Activated T-cell treated with anti-CD3 and anti-CD28 coated beads, Interleukin-2, amount 50 U/mL, for 72 hours (primary cell): ENCODE results near the gene GRM8. TPM values are rescaled to one million over a fixed set of nuclear protein-coding genes. Genes with fewer than 3 reads are reported as not detected.
A peak's percentile ranks its signal among the peaks of the same experiment; 100 is the strongest.

Experiments used
- ATAC-seq, 2 donors: fragments of 150-1000 bp; cut with Tn5 transposase; replicated peaks in 1 of 2; 2 replicates each; pipeline ENCODE4 v1.10.0; 2021; ENCODE audit warnings: moderate library complexity in 2 of 2, mild to moderate bottlenecking in 1 of 2
- DNase-seq, 2 donors: peaks; one replicate each; pipeline ENCODE4 v3.0.0; 2021 to 2022; ENCODE audit warnings: mixed read lengths in 1 of 2
- H3K27ac Mint-ChIP-seq: one replicate; pipeline ENCODE4 v1.8.0; 2022; ENCODE audit warnings: mild to moderate bottlenecking, moderate library complexity, mixed read lengths
- H3K27me3 Mint-ChIP-seq: one replicate; pipeline ENCODE4 v1.8.0; 2022; ENCODE audit warnings: low read depth, mixed read lengths
- H3K36me3 Mint-ChIP-seq, 2 donors: one replicate each; pipeline ENCODE4 v1.8.0; 2022; ENCODE audit warnings: mixed read lengths in 2 of 2, mild to moderate bottlenecking in 1 of 2; ENCODE audit not compliant: insufficient read depth in 2 of 2
- H3K4me1 Mint-ChIP-seq: one replicate; pipeline ENCODE4 v1.8.0; 2022; ENCODE audit warnings: low read depth, mixed read lengths
- H3K4me3 Mint-ChIP-seq, 2 donors: one replicate each; pipeline ENCODE4 v1.8.0; 2022; ENCODE audit warnings: mild to moderate bottlenecking in 2 of 2, mixed read lengths in 2 of 2, moderate library complexity in 2 of 2
- H3K9me3 Mint-ChIP-seq, 2 donors: one replicate each; pipeline ENCODE4 v1.8.0; 2022; ENCODE audit warnings: mixed read lengths in 2 of 2
- total RNA-seq, 2 donors: library from RNA; stranded (reverse); gene quantifications; one replicate each; pipeline ENCODE4 v1.2.3, GENCODE V29; 2022

GRM8 gene
- total RNA-seq, 2 donors from 2014 or later: not detected

- ATAC-seq: no peak
- no peaks in the 10 kb centered on the region for H3K36me3 Mint-ChIP-seq
- H3K4me1 Mint-ChIP-seq: no peaks in the 10 kb centered on the region
- H3K27me3 Mint-ChIP-seq: no peaks in the 10 kb centered on the region
- no peak for DNase-seq
- no peak overlapping the region for H3K4me3 Mint-ChIP-seq
- no peaks in the 10 kb centered on the region for H3K9me3 Mint-ChIP-seq
- H3K27ac Mint-ChIP-seq: no peak overlapping the region
Measured at GRCh38 chr7:126791306-126791705, 461.4 kb downstream of the GRM8 start.

DNA sequence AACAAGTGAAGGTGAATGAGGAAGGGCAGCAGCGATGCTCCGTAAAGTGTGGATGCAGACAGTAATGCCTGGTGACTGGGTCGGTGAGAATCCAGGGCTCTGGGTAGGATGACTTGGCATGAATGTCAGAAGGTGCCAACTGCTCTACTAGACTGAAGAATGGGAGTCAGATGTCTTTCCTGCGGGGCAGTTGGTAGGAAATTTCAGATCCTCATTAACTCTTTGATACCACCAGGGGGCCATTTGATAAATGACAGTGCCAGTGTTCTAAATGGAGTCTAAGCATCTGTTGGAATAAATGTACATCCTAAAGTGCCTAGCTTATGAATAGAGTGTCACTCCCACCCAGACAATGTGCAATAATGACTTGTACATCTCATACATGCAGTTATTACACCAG is 462.0 kb downstream of the GRM8 start:
- H3K27ac Mint-ChIP-seq: no peak overlapping the region
- DNase-seq (no peak), ATAC-seq (no peak)
- H3K4me3 Mint-ChIP-seq: no peak overlapping the region
- H3K36me3 Mint-ChIP-seq: no peaks in the 10 kb centered on the region
- H3K27me3 Mint-ChIP-seq: no peaks in the 10 kb centered on the region
- H3K9me3 Mint-ChIP-seq: no peaks in the 10 kb centered on the region
- no peaks in the 10 kb centered on the region for H3K4me1 Mint-ChIP-seq

GRCh38 chr7:126783613-126784012 is 469.1 kb downstream of the GRM8 start:
- Mint-ChIP-seq H3K4me3 (no peak overlapping the region), H3K27ac (no peak overlapping the region), H3K27me3 (no peaks in the 10 kb centered on the region), H3K36me3 (no peaks in the 10 kb centered on the region), H3K4me1 (no peaks in the 10 kb centered on the region), H3K9me3 (no peaks in the 10 kb centered on the region)
- ATAC-seq: no peak
- no peak for DNase-seq

DNA sequence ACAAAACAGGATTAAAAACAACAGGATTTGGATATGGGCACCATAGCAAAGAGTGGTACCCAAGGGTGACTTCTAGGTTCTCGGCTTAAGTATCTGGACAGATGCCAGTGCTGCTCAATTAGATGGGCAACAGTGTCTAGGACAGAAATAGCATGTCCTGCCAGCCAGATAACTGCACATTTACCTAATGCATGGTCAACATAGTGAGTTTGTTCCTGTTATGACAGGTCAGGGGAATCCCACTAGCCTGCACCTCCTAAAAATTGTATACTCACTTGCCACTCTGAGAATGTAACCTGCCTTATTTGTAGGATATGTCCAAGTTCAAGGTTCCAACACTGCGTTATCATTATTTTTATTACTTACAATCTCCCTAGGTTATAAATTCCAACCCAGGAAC is 471.7 kb downstream of the GRM8 start:
- Mint-ChIP-seq H3K27me3 (no peaks in the 10 kb centered on the region), H3K9me3 (no peaks in the 10 kb centered on the region), H3K27ac (no peak overlapping the region), H3K4me3 (no peak overlapping the region), H3K36me3 (no peaks in the 10 kb centered on the region), H3K4me1 (no peaks in the 10 kb centered on the region)
- ATAC-seq (no peak), DNase-seq (no peak)

- DNase-seq (no peak), ATAC-seq (no peak)
- H3K9me3 Mint-ChIP-seq: no peaks in the 10 kb centered on the region
- H3K27ac Mint-ChIP-seq: no peak overlapping the region
- H3K4me1 Mint-ChIP-seq: no peaks in the 10 kb centered on the region
- no peaks in the 10 kb centered on the region for H3K36me3 Mint-ChIP-seq
- H3K4me3 Mint-ChIP-seq: no peak overlapping the region
- no peaks in the 10 kb centered on the region for H3K27me3 Mint-ChIP-seq
Measured at GRCh38 chr7:126778101-126778500, 474.6 kb downstream of the GRM8 start.

DNA sequence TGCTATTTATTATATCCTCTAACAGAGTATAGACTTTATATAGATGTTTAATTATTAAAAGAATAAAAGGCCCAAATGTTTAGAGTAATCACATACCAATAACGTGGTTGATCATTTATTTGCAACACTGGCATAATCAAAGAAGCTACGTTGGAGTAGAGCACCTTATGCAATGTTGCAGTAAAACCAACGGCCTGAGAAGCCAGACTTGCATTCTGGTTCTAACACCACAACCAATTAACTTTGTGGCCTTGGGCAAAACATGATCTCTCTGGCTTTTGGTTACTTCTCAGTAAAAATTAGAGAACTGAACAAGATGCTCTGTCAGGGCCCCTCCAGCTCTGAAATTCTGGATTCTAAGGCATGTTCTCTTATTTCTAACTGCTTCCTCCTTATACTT is 476.2 kb downstream of the GRM8 start:
- no peaks in the 10 kb centered on the region for H3K9me3 Mint-ChIP-seq
- H3K27me3 Mint-ChIP-seq: no peaks in the 10 kb centered on the region
- no peak overlapping the region for H3K27ac Mint-ChIP-seq
- ATAC-seq: no peak
- no peaks in the 10 kb centered on the region for H3K36me3 Mint-ChIP-seq
- H3K4me1 Mint-ChIP-seq: no peaks in the 10 kb centered on the region
- no peak for DNase-seq
- H3K4me3 Mint-ChIP-seq: no peak overlapping the region

GRCh38 chr7:126774077-126774476 is 478.7 kb downstream of the GRM8 start:
- ATAC-seq: no peak
- H3K4me3 Mint-ChIP-seq: no peak overlapping the region
- no peaks in the 10 kb centered on the region for H3K9me3 Mint-ChIP-seq
- no peaks in the 10 kb centered on the region for H3K4me1 Mint-ChIP-seq
- DNase-seq: no peak
- no peaks in the 10 kb centered on the region for H3K36me3 Mint-ChIP-seq
- no peaks in the 10 kb centered on the region for H3K27me3 Mint-ChIP-seq
- H3K27ac Mint-ChIP-seq: no peak overlapping the region

DNA sequence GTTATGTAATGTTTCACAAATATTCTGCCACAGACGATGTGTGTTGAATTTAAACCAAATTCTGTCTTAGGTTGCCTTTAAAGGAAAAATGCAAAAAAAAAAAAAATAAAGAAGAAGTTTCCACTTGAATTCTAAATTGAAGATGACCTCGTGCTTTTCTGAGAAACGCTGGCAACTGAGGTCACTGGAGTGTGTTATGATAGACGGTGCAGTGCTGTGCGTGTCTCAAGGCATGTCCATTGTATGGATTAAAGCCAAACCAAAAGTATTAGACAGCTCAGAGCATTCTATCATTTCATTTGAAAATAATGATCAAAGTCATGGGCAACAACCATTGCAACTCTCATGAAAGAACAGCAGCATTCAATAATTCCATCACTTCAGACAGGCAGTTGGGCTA is 483.9 kb downstream of the GRM8 start:
- ATAC-seq (no peak), DNase-seq (no peak)
- no peaks in the 10 kb centered on the region for H3K27me3 Mint-ChIP-seq
- H3K27ac Mint-ChIP-seq: no peak overlapping the region
- H3K9me3 Mint-ChIP-seq: no peaks in the 10 kb centered on the region
- H3K36me3 Mint-ChIP-seq: no peaks in the 10 kb centered on the region
- no peak overlapping the region for H3K4me3 Mint-ChIP-seq
- no peaks in the 10 kb centered on the region for H3K4me1 Mint-ChIP-seq

DNA sequence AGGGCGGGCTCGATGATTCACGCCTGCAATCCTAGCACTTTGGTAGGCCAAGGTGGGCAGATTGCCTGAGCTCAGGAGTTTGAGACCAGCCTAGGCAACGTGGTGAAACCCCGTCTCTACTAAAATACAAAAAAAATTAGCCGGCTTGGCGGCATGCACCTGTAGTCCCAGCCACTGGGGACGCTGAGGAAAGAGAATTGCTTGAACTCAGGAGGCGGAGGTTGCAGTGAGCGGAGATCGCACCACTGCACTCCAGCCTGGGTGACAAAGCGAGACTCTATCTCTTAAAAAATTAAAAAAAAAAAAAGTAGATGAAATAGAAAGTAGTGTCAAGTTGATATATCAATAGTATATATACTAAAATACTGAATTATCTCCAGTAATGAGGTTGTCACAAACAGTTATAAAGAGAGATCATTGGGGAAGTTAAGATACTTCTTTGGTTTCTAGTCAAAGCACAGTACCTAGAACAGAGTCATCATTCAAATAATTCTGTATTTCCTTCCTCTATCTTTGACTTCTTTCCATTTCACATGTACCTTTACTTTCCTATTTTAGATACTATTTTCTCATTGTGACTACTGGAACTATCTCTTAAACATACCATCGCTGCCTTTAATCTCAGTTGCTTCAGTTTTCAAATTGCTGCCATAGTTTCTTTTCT is 491.7 kb downstream of the GRM8 start:
- Mint-ChIP-seq H3K27ac (no peak overlapping the region), H3K27me3 (no peaks in the 10 kb centered on the region), H3K9me3 (no peaks in the 10 kb centered on the region), H3K36me3 (no peaks in the 10 kb centered on the region), H3K4me3 (no peak overlapping the region), H3K4me1 (no peaks in the 10 kb centered on the region)
- DNase-seq (no peak), ATAC-seq (no peak)

DNA sequence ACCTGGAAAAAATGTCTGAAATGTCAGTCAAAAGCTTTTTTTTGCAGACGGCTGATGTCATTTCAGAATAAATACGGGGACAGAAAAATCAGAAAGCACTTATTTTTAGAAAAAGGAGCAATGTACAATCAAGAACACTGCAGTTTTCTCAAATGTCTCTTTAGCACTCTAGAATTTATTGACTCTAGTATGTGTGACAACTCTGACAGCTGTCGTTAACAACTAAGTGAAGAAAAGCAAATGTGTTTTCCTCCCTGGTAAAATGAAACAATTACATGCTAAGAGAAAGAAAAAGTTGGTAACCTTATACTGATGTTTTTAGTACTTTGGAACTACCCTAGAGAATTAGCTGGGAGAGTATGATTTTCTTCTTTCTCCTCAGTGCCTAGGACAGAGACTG is 497.4 kb downstream of the GRM8 start:
- no peak for ATAC-seq
- no peaks in the 10 kb centered on the region for H3K36me3 Mint-ChIP-seq
- no peak overlapping the region for H3K4me3 Mint-ChIP-seq

DNA sequence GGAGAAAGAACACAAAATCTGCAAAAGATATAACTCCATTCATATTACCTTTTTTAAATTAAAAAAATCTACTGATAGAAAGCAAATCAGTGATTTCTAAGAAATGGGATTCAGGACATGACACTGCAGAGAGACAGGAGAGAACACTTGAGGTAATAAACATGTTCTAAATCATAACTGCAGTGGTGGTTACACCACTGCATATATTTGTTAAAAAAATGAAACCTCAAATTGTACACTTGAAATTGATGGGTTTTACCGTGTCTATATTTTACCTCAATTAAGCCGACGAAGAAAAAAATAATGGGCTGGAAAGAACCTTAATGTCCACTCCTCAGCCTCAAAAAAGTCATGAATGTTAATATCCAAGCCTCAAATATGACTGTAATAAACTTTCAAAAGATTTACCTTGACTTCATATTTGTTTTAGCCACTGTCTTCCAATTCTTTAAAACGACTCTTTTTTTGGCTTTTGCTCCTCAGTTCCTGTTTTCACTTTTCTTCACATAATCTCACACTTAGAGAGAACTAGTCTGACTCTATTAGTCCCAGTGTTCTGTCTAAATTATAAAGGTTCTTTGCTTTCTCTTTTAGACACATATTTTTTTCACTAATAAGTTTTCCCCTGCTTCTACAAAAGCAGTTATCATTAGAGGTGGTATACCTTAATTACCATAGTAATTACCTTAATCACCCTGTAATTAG is 502.4 kb downstream of the GRM8 start:
- Mint-ChIP-seq H3K36me3 (no peaks in the 10 kb centered on the region), H3K4me1 (no peaks in the 10 kb centered on the region), H3K27me3 (peaks cover 5% of the 10 kb centered on the region), H3K4me3 (no peak overlapping the region), H3K27ac (no peak overlapping the region), H3K9me3 (no peaks in the 10 kb centered on the region)
- no peak for DNase-seq
- ATAC-seq: no peak

More for the DNA sequence above, 497.4 kb downstream of the GRM8 start:
- no peaks in the 10 kb centered on the region for H3K4me1 Mint-ChIP-seq
- H3K27me3 Mint-ChIP-seq: peaks cover 5% of the 10 kb centered on the region
- no peak for DNase-seq
- H3K27ac Mint-ChIP-seq: no peak overlapping the region
- no peaks in the 10 kb centered on the region for H3K9me3 Mint-ChIP-seq

DNA sequence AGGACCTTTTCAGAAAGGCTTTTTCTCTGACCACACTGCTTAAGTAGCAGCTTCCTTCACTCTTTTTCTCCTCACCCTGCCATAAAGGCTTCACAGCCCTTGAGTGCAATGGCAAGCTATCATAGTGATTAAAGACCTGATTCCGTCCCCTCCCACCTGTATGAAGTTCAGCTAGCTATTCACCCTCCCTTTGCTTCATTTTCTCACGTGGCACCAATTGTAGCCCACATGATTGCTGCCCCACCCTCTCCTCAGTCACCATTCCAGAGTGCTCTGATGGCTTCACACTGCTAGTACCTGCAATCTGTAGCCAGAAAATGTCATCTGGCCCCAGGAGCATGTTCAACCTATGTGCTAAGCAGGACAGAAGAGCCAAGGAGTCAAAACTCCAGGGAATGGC is 523.8 kb downstream of the GRM8 start:
- no peak for ATAC-seq
- no peaks in the 10 kb centered on the region for H3K9me3 Mint-ChIP-seq

DNA sequence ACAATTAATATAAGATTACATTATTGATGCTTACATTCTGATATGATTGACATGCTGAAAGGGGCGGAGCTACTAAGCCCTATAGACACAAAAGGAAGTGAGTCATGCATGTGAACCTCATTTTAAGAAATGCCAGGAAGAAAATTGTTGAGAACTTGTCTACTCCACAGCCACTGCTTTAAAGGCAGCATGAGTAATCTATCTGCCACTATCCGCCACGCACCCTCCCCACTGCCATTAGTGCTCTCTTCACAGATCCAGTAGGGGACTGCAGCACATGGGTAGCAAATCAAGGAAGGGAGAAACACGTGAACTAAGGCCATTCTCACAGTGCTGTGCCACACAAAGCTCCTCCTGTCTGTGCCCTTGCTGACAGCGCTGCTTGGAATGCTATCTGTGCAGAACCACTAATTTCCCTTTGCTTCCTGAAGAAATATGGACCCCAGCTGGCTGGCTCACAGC is 524.8 kb downstream of the GRM8 start:
- Mint-ChIP-seq H3K4me3 (no peak overlapping the region), H3K27me3 (no peaks in the 10 kb centered on the region), H3K9me3 (no peaks in the 10 kb centered on the region), H3K4me1 (no peaks in the 10 kb centered on the region), H3K27ac (no peak overlapping the region), H3K36me3 (no peaks in the 10 kb centered on the region)
- ATAC-seq: peak; percentile 54 to 74
- peak; percentile 1 to 2 for DNase-seq

More for the DNA sequence above, 523.8 kb downstream of the GRM8 start:
- Mint-ChIP-seq H3K36me3 (no peaks in the 10 kb centered on the region), H3K4me3 (no peak overlapping the region), H3K4me1 (no peaks in the 10 kb centered on the region), H3K27ac (no peak overlapping the region), H3K27me3 (no peaks in the 10 kb centered on the region)
- no peak for DNase-seq
